GM18861 (cell line): ENCODE data around the gene CILP.
"Not testable (repeated sequence)": the region's sequence is repeated elsewhere in the genome, so short reads cannot be mapped to it uniquely, and the experiment has no call there.

ENCODE experiments used
- ATAC-seq: cut with Tn5 transposase; IDR thresholded peaks from one replicate; pipeline ENCODE4 v1.9.1; 2021; ENCODE audit not compliant: unreplicated experiment

Gene CILP, protein sequence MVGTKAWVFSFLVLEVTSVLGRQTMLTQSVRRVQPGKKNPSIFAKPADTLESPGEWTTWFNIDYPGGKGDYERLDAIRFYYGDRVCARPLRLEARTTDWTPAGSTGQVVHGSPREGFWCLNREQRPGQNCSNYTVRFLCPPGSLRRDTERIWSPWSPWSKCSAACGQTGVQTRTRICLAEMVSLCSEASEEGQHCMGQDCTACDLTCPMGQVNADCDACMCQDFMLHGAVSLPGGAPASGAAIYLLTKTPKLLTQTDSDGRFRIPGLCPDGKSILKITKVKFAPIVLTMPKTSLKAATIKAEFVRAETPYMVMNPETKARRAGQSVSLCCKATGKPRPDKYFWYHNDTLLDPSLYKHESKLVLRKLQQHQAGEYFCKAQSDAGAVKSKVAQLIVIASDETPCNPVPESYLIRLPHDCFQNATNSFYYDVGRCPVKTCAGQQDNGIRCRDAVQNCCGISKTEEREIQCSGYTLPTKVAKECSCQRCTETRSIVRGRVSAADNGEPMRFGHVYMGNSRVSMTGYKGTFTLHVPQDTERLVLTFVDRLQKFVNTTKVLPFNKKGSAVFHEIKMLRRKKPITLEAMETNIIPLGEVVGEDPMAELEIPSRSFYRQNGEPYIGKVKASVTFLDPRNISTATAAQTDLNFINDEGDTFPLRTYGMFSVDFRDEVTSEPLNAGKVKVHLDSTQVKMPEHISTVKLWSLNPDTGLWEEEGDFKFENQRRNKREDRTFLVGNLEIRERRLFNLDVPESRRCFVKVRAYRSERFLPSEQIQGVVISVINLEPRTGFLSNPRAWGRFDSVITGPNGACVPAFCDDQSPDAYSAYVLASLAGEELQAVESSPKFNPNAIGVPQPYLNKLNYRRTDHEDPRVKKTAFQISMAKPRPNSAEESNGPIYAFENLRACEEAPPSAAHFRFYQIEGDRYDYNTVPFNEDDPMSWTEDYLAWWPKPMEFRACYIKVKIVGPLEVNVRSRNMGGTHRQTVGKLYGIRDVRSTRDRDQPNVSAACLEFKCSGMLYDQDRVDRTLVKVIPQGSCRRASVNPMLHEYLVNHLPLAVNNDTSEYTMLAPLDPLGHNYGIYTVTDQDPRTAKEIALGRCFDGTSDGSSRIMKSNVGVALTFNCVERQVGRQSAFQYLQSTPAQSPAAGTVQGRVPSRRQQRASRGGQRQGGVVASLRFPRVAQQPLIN

DNA sequence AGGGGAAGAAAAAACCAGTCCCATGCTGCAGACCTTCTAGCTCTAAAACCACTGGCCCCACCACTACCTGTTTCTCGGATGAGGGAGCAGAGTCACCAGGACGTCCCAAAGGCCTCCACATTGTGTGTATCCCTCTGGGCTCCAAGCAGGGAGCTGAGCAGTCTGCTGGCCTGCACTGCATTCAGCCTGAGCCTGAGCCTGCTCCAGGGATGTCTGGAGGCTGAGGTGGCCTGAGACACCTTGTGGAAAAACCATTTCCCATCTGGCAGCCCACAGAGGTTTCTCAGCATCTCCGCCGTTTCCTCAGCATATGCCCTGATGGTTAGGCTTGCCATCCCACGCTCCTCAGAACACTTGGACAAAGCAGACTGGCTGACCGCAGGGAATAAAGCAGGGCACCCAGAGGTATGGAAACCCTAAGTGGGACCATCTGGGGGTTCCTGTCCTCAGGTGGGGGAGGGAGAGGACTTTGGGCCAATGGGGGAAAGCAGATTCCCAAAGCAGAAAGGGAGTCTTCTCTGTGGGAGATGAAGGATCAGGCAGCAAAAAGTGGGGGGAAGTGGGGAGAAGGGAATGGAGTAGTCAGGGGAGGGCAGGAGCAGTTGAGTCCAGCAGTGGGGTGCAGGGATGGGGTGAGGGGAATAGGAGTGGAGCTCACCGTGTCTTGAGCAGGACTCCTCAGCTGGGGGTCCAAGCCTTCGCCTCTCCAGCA lies at the start of gene CILP:
CILP (minus strand) TSS at position 704 of the 712 bp plus-strand sequence. CDS start 1,718 bp downstream, outside the sequence.
- ATAC-seq, result no peak

DNA sequence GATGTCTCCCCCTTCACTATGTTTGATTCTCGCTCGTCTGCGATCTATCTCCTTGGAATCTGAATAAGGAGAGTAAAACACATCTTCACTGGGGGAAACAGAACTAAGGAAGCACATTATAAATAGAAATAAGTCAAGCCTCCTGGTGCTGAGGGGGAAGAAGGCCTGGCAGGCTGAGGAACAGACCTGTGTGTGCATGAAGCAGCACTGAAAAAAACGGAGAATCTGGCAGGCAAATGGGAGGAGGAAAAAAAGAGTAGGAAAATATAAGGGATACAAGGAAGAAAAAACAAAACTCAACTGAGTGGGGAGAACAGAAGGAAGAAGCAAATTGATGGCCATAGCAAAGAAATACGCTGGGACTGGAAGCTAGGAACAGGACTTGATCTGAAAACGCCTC lies 49.7 kb upstream of the CILP start:
- ATAC-seq, result no peak

DNA sequence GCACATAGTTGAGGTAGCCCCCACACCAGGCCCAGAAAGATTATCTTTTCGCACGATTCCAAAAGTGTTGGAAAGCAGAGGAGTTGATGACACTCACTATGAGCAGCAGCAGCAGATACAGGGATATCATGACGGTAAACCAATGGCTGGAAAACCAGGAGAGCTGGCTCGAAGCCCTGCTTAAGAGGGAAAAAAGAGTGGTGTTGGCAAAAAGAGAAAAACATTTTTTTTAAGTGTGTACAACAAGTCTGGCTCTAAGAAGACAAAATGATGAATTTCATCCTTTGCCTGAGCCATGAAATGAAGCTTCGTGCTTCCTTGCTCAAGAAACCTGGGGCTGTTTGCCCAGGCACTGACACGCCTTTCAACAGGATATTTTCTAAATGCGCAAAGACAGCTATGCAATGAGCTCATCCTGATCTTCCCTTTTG lies 48.1 kb upstream of the CILP start:
- ATAC-seq, result no peak

DNA sequence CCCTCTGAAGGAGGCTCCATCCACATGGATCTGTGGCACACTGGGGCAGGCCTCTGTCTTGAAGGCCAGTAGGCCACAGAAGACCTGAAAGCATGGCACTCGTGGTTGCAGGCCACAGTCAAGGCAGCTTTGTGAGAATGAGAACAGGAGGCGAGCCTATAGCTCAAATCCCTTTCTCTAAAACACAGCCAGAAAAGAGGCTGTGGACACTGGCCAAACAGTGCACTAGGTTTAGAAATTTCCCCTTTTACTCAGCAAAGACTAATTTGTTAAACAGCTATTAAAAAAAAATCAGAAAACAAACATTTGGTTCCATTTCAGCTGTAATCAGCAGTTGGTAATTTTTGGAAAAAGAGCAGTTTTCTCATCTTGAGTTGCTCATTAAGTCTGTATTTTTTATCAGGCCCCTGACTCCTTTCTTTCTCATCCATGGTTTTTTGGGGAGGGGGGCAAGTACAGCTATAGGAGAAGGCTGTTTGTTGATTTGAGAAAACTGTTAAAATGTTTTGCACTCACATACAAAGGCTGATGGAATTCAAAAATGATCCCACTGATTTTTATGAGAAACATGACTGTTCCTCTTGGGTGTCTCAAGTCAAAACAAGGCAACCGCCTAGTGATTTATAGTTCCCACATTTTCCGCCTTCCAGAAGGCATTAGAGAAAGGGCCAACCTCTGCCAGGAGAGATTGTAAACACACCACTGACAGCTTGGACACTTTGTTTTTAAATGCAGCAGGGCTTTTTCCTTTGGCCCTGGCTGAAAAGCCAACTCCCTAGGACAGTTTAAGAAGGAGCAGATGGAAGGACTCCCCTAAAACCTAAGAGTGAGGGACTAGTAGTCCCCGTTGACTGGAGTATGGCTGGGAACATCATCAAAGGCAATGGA lies 47.3 kb upstream of the CILP start:
- ATAC-seq, result no peak

DNA sequence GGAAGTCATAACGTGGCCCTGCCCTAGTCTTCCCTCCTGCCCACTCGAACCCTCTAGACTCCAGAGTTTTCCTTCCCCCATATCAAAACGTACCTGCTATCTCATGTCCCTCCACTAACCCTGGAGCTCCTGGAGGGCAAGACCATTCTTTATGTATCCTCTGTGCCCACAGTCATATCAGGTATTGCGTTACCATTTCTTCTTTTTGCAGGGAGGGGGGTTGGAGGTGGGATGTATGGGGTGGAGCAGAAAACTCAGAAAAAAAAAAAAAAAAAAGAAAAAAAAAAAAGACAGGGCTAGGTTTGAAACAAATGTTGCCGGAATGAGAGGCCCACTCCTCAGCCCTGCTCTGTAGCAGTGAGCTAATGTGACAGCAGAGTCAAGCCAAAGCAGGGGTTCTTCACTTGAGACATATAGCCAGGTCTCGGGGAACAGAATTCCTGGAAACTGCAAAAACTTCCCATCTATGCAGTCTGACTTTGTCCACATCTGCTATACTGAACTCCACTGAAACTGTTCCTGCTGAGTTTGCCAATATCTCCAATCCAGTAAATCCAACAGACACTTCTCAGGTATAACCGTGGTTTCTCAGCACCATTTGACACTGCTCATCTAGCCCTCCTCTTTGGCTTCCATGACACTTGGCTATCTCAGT lies 44.3 kb upstream of the CILP start:
- ATAC-seq, result no peak

DNA sequence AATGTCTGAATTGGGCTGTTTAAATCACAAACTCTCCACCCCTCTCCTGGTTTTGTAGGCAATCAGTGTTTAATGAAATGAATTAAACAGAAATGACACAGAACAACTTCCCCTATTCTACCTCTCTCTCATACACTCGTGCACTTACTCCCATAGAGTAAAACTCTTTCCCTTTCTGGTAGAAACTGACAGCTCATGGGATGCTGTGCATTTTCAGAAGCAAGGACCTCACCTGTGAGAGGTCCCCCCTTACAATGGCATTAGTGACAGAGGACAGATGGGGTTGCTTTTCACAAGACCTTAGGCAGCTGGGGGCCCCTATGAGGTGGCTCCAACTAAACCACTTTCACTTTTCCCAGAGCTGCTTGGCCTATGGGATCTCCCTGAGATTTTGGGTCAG lies 43.5 kb upstream of the CILP start:
- no peak for ATAC-seq

DNA sequence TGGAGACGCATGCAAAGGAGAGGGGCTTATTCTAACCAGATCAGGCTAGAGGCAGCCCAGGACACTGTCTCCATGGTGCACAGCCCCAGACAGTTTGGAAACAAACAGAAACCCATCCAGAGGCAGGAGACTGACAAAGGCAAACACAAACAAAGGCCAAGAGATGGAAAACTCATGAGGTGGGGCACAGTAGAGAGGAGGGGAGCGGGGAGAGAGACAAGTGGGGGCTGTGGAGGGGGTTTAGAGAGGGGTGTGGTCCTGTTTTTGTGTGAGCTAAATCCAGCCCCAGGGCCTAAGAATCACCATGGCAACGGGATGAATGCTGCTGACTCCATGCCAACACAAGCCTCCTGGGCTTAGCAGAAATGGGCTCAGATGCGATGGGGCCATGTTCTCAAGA lies 43.1 kb upstream of the CILP start:
- ATAC-seq, result no peak

DNA sequence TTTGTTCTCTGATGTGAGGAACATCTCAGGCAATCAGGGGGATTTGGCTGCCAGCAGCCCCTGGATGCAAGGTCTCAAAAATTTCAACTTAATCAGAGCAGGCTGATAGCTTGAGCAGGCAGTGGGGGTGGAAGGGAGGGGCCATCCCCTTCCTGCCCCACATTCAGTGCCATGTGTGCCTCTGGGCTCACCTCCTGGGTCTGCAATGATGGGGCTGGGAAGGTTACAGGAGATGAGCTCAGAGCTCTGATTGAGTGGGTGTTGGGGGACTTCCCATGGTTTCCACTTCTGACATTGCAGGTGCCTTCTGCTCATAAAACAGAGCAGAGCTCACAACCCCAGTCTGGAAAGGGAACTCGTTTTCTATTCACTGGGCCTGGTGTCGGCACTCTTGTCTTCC lies 38.4 kb upstream of the CILP start:
- ATAC-seq, result peak; percentile 45

DNA sequence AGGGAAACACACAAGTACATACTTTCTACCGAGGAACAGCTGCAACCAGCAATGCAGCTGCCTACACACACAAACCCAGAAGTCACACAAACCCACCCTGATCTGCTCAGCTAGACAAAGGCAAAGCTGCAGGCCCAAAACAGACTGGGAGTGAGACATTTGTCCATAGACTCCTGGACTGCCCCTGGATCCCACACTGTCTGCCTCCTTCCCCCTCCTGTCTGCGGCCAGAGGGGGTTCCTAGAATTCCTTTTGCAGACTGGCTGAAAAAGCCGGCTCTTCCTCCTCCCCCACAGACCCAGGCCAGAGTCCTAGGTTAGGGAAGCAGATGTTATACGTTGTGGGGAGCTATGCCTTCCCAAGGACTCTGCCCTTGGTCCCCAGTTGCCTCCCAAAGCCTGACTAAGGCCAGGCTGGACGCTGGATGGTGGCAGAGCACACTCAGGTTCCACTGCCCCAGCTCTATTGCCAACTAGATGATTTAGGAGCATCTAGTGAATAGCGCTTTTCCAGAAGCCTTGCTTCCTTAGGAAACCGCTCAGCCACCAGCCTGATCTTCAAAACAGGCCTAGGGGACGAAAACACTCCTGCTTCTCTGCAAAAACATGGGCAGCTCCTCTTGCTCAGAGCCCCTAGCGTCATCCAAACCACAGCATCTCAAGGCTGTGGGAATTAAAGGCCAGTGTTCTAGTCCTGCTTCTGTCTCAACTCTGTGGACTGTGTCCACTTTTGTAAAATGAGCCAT lies 37.4 kb upstream of the CILP start:
- ATAC-seq, result no peak

DNA sequence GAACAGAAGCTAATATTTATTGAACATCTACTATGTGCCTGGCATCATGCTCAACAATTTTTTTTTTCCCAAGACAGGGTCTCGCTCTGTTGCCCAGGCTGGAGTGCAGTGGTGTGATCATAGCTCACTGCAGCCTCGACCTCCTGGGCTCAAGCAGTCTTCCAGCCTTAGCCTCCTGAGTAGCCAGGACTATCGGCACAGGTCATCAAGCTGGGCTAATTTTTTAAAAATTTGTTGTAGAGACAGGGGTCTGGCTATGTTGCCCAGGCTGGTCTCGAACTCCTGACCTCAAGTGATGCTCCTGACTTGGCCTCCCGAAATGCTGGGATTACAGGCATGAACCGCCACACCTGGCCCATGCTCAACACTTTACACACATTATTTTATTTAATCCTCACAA lies 35.7 kb upstream of the CILP start:
- ATAC-seq, result no peak

DNA sequence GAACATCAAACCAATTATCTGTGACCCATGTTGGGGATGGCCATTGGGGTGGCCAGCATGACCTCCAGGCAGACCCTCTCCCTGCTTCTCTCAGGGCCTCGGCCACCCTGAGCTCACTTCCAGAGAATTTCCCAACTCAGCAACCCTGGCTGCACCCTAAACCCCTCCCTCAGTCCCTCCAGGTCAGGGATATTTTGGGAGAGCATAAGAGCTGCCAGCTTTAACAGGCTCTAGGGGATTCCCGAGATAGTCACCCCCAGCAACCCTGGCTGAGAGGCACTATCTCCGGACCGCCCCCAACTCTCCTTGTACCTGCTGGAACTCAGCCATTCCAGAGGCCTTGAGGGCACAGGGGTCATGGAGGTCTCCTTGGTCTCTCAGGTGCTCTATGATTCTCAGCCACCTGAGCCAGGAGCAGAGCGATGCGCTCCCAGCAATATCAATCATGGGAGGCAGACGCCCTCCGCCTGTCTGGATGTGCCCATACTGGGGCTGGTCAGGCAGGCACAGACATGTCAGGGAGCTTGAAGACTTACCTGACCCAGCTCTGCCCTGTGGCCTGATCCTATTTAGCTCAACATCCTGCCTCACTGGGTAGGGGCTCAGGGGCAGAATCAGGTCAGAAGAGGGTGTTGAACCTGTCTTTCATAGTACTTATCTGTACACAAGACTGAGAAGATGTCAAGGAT lies 34.9 kb upstream of the CILP start:
- no peak for ATAC-seq

DNA sequence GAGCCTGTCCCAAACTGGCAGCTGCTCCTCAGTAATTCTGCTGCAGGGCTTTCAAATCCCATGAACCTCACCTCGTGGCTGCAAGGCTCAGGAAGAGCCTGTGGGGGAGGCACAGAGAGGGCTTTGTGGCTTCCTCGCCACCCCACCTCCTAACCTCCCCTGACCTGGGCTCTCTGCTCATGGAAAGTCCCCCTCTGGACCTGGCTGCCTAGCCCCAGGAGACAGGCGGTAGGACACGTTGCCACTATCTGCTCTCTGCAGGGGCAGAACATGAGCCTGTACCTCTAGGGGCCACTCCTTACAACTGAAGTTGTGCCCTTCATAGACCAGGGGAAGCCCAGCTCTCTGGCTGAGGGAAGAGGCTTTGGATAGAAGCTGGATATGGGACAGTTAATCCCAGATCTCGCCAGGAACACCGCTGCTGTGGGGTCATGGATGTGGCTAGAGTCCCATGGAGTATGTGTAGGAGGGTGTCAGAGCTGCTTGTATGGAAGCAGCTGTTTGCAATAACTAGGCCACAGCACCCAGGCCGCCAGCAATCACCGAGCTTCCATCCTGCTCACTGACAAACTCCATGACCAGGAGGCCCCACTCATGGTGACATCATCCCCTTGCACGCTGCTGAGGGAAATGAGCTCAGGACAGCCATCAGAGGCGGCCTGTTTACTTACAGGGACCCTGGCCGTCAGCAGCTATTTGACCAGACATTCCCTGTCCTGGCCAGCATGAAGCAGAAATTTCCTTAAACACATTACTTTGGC lies 34.0 kb upstream of the CILP start:
- ATAC-seq, result no peak

DNA sequence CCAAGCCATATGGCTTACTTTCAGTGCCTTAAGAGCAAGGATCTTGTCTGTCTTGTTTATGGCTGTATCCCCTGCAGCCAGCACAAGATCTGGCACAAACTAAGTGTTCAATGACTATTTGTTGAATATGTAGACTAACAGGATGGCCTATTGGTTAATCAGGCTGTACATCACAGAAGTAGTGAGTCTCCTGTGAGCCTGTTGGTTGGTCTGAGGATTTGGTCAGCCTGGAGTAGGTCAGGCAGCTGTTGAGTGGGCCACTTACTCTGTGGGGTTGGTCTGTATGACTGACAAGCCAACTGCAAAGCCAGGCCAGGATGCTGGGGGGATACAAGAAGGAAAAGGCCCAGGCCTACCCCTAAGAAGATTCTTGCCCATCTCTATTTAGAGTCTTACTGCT lies 33.4 kb upstream of the CILP start:
- ATAC-seq, result no peak

DNA sequence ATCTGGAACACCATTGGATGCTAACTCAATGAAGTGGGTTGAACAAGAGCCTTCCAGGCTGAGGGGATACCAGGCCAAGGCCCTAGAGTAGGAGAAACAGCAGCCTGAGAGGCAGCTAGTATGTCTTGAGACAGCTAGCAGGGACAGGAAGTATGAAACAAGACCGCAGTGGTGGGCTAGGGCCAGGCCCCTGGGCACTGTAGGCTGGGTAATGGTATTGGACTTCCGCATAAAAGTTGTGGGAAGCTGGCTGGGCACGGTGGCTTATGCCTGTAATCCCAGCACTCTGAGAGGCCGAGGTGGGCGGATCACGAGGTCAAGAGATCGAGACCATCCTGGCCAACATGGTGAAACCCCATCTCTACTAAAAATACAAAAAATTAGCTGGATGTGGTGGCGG lies 25.2 kb upstream of the CILP start:
- not testable (repeated sequence) for ATAC-seq

DNA sequence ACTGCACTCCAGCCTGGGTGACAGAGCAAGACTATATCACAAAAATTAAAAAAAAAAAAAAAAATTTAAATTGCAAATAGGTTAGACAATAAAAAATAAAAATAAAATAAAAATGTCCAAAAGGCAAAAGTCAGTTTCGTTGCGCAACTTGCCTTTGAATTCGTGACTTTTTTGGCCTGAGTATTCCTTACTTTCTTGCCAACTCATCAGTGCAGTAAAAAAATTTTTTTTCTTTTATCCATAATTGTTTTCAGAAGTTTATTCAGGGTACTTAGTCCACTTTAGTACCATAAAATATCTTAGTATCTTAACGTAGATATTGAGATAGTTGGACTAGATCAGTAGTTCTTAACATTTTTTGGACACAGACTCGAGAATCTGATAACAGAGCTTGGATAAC lies 22.4 kb upstream of the CILP start:
- ATAC-seq, result no peak

DNA sequence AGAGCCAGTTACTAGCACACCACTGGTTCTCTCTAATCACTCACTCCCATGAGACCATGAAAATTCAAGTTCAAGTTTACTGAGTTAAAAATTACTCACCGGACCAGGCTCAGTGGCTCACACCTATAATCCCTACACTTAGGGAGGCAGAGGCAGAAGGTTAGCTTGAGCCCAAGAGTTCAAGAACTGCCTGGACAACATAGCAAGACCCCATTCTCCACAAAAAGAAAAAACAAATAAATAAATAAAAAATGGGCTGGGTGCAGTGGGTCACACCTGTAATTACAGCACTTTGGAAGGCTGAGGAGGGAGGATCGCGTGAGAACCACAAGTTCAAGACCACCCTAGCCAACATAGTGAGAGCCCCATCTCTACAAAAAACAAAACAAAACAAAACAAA lies 21.2 kb upstream of the CILP start:
- ATAC-seq, result no peak

DNA sequence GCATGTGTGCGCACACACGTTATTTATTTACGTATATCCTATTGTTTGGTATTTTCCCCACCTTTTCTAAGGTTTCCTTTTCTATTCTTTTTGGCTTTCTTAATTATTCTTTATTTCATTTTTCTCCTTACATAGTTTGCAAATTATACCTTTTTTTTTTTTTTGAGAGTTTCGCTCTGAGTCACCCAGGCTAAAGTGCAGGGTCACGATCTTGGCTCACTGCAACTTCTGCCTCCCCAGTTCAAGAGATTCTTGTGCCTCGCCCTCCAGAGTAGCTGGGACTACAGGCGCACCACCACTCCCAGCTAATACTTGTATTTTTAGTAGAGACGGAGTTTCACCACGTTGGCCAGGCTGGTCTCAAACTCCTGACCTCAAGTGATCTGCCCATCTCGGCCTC lies 20.0 kb upstream of the CILP start:
- no peak for ATAC-seq
